Stimulated activated naive CD8-positive, alpha-beta T cell treated with anti-CD3 and anti-CD28 coated beads, Interleukin-15, amount 100 ng/mL, for 72 hours (primary cell): ENCODE results near the gene PTPRCAP.
"Not testable (repeated sequence)": the region's sequence is repeated elsewhere in the genome, so short reads cannot be mapped to it uniquely, and the experiment has no call there.

Experiments used
- ATAC-seq: fragments of 150-1000 bp; cut with Tn5 transposase; 2 replicates; pipeline ENCODE4 v1.10.0; 2021; ENCODE audit warnings: mild to moderate bottlenecking, moderate library complexity
- DNase-seq, 2 donors: peaks; one replicate each; pipeline ENCODE4 v3.0.0; 2021 to 2022
- H3K27ac Mint-ChIP-seq, 2 donors: one replicate each; pipeline ENCODE4 v1.8.0; 2022; ENCODE audit warnings: mild to moderate bottlenecking in 2 of 2, mixed read lengths in 2 of 2, moderate library complexity in 2 of 2
- H3K27me3 Mint-ChIP-seq: one replicate; pipeline ENCODE4 v1.8.0; 2022; ENCODE audit warnings: mixed read lengths
- H3K4me1 Mint-ChIP-seq: one replicate; pipeline ENCODE4 v1.8.0; 2022; ENCODE audit warnings: mild to moderate bottlenecking, mixed read lengths
- H3K4me3 Mint-ChIP-seq, 2 donors: one replicate each; pipeline ENCODE4 v1.8.0; 2022; ENCODE audit warnings: mild to moderate bottlenecking in 2 of 2, mixed read lengths in 2 of 2, moderate library complexity in 1 of 2
- H3K9me3 Mint-ChIP-seq, 2 donors: one replicate each; pipeline ENCODE4 v1.8.0; 2022; ENCODE audit warnings: mixed read lengths in 2 of 2

The PTPRCAP gene

DNA sequence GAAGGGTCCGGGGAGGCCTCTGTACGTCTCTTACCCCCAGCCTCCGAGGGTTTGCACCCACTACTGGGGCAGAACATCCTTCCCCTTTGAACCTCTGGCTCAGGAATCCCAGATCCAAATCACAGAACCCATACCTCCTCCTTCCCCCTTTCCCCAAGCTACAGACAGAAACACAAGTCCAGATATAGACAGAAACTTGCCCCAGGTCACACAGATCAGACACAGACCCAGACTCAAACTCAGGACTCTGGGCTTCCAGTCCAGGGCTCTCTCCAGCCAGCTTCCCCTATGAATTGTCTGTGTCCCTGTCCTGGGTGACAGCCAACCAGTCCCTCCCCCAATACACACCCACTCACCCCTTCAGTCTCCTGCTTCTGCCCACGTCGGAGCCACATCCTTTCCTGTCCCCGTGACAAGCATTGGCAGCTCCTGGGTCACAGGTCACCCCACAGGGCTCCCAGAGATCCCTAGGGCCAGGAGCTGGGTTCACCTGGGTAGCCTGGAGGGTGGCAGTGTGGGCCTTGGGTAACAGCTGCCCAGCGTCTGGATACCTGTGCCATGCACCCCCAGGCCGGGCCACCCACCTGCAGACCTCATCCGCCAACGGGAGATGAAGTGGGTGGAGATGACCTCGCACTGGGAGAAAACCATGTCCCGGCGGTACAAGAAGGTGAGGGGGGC lies 32.8 kb downstream of the PTPRCAP start:
- peak overlapping the region; percentile 23 to 91 for H3K27ac Mint-ChIP-seq
- DNase-seq (peak; percentile 40 to 58), ATAC-seq (no peak)
- H3K9me3 Mint-ChIP-seq, result no peaks in the 10 kb centered on the region
- peak overlapping the region; percentile 95 to 98 for H3K4me3 Mint-ChIP-seq
- peaks cover 79% of the 10 kb centered on the region for H3K4me1 Mint-ChIP-seq
- no peaks in the 10 kb centered on the region for H3K27me3 Mint-ChIP-seq

DNA sequence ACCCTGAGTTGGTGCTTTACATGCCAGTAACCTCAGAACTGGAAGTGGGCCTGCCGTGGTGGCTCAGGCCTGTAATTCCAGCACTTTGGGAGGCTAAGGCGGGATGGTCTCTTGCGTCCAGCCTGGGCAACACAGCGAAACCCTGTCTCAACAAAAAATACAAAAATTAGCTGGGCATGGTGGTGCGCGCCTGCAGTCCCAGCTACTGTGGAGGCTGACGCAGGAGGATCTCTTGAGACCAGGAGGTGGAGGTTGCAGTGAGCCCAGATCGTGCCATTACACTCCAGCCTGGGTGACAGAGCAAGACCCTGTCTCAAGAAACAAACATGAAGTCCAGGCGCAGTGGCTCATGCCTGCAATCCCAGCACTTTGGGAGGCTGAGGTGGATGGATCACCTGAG lies 34.4 kb downstream of the PTPRCAP start:
- DNase-seq, H3K27me3 Mint-ChIP-seq, H3K9me3 Mint-ChIP-seq, ATAC-seq: not testable (repeated sequence)
- Mint-ChIP-seq H3K4me3 (peak overlapping the region; percentile 95 to 98), H3K4me1 (peaks cover 78% of the 10 kb centered on the region), H3K27ac (peak overlapping the region; percentile 91 to 96)

DNA sequence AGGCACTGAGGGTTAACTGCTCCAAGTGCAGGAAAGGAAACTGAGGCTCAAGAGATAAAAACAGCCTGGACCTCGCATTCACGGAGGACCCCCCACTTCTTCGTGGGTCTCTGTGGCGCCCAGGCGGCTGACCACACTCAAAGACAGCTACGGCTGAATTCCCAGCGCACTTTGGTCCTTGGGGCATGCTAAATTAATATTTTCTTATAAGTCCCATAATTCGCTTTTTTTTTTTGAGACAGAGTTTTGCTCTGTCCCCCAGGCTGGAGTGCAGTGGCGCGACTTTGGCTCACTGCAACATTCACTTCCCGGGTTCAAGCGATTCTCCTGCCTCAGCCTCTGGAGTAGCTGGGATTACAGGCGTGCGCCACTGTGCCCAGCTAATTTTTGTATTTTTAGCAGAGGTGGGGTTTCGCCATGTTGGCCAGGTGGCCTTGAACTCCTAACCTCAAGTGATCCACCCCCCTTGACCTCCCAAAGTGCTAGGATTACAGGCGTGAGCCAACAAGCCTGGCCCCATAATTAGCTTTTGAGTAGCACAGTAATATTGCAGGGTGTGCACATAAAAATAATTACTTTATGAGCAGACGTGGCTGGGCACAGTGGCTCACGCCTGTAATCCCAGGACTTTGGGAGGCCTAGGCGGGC lies 35.2 kb downstream of the PTPRCAP start:
- Mint-ChIP-seq H3K4me3 (peak overlapping the region; percentile 64 to 95), H3K27ac (peak overlapping the region in 1 of 2 donors; percentile 48), H3K4me1 (peaks cover 78% of the 10 kb centered on the region)
- not testable (repeated sequence) for H3K9me3 Mint-ChIP-seq, ATAC-seq, H3K27me3 Mint-ChIP-seq
- peak in 1 of 2 donors; percentile 9 for DNase-seq

DNA sequence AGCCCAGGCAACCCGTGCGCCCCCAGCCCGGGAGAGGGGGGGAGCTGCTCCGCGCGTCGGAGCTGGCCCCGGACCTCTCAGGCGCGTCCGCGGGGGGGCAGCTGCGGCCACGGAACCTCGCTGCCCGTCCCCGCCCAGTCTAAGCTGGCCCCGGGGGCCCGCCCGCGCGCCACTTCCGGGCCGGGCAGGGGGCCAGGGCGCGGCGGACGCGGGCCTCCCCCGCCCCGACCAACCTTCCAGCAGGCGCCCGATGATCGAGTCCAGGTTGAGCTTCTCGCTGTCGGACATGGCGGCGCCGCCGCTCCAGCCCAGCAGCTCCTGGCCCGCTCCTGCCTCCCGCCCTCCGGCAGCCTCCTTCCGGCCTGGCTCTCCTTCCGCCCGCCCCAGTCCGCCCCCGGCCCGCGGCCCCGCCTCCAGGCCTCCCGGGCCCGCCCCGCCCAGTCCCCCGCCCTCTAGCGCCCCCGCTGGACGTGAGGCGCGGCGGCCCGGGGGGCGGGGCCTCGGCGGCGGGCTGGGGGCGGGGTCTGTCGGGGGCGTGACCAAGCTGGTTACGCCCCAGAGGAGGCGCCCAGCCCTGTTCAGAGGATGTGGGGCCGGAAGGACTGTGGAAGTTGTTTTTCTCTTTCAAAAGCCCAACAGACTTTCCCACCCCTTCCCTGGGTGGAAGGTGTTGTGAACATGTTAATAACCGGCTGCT lies 35.8 kb downstream of the PTPRCAP start, which contains the start of gene PPP1CA:
PPP1CA (minus strand) TSS at position 364 of the 697 bp plus-strand sequence; CDS start at position 288, 76 bp downstream.
- peak within 1 kb of the TSS; percentile 27 to 89 for H3K27ac Mint-ChIP-seq
- no peaks in the 10 kb centered on the region for H3K9me3 Mint-ChIP-seq
- peaks cover 78% of the 10 kb centered on the region for H3K4me1 Mint-ChIP-seq

DNA sequence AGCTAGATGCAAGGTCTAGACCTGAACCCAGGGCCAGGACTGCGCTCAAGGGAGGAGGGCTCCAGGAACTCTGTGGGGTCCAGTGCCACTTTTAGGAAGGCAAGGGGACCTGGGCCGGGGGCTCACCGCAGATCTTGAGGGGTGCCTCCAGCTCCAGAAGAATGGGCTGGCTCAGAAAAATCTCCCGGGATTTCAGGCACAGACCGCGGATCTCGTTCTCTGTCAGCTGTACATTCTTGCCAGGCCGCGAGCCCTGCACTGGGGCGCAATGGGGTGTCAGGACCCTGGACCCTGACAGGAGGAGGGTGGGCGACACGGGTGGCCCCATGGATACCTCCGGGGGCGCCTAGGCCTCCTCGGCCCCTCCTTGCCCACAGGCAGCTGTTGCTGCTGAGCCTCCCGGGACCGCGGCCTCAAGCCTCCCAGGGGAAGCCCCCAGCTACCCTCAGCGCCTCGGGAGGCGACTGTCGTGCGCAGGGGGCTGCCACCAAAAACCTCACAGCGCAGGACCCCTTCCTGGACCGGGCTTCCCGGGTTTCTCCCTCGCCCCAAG lies 36.5 kb downstream of the PTPRCAP start:
- DNase-seq (peak; percentile 21 to 47), ATAC-seq (peak; percentile 27)
- Mint-ChIP-seq H3K27ac (peak overlapping the region in 1 of 2 donors; percentile 27), H3K9me3 (no peaks in the 10 kb centered on the region), H3K4me3 (peak overlapping the region; percentile 91 to 92), H3K27me3 (no peaks in the 10 kb centered on the region), H3K4me1 (peaks cover 78% of the 10 kb centered on the region)

More for the DNA sequence above, 35.8 kb downstream of the PTPRCAP start, which contains the start of gene PPP1CA:
- Mint-ChIP-seq H3K27me3 (no peaks in the 10 kb centered on the region), H3K4me3 (peak within 1 kb of the TSS; percentile 92 to 95)
- peak; percentile 90 to 95 for DNase-seq
- peak; percentile 76 for ATAC-seq

DNA sequence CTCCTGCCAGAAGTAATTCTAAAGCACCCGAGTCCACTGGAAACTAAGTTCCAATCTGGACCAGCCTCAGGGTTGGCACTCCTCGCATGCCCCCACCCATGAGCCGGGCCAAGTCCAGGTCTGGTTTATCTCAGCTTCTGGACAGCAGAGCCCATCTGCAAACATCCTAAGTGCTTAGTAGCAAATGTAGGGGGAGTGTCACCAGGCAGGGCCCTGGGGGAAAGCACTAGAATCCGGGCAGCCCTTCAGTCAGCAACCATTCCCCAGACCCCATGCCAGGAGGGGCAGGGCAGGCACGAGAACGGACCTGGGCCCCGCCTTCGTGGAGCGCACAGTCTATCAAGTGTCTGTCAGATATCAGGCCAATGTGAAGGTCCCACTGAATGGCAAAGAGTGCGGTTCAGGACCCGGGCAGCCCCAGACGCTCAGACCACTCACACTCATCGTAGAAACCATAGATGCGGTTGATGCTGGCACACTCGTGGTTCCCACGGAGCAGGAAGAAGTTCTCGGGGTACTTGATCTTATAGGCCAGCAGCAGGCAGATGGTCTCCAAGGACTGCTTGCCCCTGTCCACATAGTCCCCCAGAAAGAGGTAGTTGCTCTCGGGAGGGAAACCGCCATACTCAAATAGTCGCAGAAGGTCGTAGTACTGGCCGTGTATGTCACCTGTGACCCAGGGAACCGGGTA lies 37.1 kb downstream of the PTPRCAP start:
- H3K27me3 Mint-ChIP-seq, result no peaks in the 10 kb centered on the region
- no peak for ATAC-seq
- H3K4me3 Mint-ChIP-seq, result peak overlapping the region; percentile 91 to 92
- peak in 1 of 2 donors; percentile 47 for DNase-seq
- H3K9me3 Mint-ChIP-seq, result no peaks in the 10 kb centered on the region
- peak overlapping the region; percentile 27 to 89 for H3K27ac Mint-ChIP-seq
- peaks cover 73% of the 10 kb centered on the region for H3K4me1 Mint-ChIP-seq

DNA sequence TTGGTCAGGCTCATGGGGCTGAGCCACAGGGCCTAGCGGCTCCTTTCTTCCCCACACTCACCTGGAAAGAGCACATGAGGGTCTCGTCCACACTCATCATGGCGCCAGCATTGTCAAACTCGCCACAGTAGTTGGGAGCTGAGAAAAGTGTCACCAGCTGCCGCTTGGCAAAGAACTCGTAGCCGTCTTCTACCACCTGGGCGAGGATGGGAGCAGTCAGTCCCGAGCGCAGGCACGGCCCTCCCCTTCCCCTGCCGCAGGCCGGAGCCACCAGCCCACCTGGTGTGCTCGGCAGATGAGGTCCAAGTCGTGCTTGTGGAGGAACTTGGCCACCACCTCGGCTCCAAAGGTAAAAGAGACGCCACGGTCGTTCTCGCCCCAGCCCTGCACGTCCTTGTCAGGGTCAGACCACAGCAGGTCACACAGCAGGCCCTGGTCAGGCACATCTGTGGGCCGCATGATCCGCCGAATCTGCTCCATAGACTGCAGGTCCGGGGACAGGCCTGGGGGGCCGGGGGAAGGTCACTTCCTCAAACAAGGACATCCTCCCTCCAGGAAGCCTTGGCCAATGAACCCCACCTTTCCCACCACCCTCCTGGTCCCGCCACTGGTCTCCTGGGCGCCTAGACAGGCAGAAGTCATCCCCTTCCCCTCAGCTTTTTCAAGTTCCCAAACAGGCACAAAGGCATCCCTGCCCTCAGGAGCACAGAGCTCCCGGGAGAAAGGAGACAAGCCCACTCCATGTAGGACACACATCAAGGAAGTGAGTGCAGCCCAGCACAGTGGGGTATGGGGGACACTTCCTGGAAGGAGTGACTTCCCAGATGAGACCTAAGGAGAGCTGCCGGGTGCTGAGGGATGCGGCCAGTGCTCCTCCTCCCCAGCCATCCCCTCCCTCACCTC lies 38.6 kb downstream of the PTPRCAP start:
- ATAC-seq (no peak), DNase-seq (peak in 1 of 2 donors; percentile 11)
- Mint-ChIP-seq H3K4me1 (peaks cover 69% of the 10 kb centered on the region), H3K4me3 (peak overlapping the region in 1 of 2 donors; percentile 52), H3K9me3 (no peaks in the 10 kb centered on the region), H3K27ac (no peak overlapping the region), H3K27me3 (no peaks in the 10 kb centered on the region)

DNA sequence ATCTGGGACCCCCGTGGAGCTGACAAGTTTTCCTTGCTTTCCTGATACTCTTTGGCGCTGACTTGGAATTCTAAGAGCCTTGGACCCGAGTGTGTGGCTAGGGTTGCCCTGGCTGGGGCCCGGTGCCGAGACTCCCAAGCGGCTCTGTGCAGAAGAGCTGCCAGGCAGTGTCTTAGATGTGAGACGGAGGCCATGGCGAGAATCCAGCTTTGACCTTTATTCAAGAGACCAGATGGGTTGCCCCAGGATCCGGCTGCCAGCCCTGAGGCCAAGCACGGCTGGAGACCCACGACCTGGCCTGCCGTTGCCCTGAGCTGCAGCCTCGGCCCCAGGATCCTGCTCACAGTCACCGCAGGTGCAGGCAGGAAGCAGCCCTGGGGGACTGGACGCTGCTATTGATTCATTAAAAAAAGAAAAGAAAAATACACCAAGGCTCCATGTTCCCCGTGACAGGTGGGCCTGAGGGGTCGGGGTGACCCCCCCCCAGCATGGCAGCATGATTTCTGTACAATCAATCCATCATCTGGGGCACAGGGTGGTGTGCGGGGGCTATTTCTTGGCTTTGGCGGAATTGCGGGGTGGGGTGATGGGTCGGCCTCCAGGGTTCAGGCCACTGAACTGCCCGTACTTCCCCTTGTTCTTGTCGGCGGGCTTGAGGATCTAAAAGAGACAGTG lies 39.4 kb downstream of the PTPRCAP start:
- Mint-ChIP-seq H3K27me3 (no peaks in the 10 kb centered on the region), H3K27ac (no peak overlapping the region), H3K4me3 (peak overlapping the region; percentile 33 to 55), H3K9me3 (no peaks in the 10 kb centered on the region), H3K4me1 (peaks cover 70% of the 10 kb centered on the region)
- ATAC-seq (no peak), DNase-seq (peak in 1 of 2 donors; percentile 9)

DNA sequence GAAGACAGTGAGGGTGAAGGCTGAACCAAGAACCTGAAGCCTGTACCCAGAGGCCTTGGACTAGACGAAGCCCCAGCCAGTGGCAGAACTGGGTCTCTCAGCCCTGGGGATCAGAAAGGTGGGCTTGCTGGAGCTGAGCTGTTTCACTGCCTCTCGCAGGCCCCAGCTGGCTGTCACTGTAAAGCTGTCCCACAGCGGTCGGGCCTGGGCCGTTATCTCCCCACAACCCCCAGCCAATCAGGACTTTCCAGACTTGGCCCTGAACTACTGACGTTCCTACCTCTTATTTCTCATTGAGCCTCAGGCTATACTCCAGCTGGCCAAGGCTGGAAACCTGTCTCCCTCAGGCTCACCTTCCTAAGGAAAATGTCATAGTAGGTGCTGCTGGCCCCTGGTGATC lies 39.9 kb downstream of the PTPRCAP start:
- Mint-ChIP-seq H3K27me3 (no peaks in the 10 kb centered on the region), H3K9me3 (no peaks in the 10 kb centered on the region), H3K4me1 (peaks cover 70% of the 10 kb centered on the region), H3K27ac (peak overlapping the region; percentile 68 to 96), H3K4me3 (peak overlapping the region; percentile 33 to 76)
- ATAC-seq (no peak), DNase-seq (peak in 1 of 2 donors; percentile 7)

DNA sequence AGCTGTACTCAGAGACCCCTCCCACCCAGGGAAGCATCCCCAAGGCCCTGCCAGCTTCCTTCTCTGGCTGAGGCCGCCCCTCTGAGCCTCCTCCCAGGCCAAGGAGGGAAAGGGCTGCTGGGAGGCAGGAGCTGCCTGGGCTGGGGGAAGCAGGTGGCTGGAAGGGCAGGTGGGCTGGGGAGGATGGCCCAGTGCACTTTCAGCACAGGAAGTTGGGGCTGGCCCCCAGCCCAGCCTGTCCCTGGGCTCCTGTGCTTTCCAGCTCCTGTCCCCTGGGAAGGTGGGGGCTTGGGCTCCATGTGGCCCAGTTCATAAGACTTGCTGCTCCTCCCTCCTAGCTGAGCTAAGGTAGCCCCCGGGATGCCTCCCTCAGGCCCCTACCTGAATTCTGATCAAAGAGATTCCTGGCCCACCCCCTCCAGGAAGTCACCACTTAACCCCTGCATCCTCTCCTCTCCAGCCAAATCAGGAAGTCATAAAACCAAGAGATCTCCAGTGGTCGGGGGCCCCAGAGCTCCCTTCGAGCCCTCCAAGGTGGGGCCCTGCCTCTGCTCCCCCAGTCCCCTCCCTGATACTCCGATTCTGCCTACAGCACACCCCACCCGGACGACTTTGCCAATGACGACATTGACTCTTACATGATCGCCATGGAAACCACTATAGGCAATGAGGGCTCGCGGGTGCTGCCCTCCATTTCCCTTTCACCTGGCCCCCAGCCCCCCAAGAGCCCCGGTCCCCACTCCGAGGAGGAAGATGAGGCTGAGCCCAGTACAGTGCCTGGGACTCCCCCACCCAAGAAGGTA lies 40.7 kb downstream of the PTPRCAP start:
- Mint-ChIP-seq H3K9me3 (no peaks in the 10 kb centered on the region), H3K27me3 (no peaks in the 10 kb centered on the region), H3K27ac (peak overlapping the region; percentile 39 to 96), H3K4me3 (peak overlapping the region; percentile 59 to 76), H3K4me1 (peaks cover 70% of the 10 kb centered on the region)
- ATAC-seq, result no peak
- peak in 1 of 2 donors; percentile 17 for DNase-seq

DNA sequence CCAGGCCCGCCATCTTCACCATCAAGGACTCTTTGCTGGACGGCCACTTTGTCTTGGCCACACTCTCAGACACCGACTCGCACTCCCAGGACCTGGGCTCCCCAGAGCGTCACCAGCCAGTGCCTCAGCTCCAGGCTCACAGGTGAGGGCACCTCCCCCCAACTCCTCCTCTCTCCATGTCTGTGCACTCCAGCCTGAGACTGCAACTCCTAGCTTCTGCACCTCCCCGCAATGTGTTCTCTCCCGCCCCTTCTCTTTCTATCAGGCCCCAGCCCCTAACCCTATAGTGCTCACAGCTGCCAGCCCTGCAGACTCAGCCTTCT lies 41.3 kb downstream of the PTPRCAP start:
- H3K27ac Mint-ChIP-seq, result peak overlapping the region in 1 of 2 donors; percentile 1
- no peak overlapping the region for H3K4me3 Mint-ChIP-seq
- H3K27me3 Mint-ChIP-seq, result no peaks in the 10 kb centered on the region
- H3K4me1 Mint-ChIP-seq, result peaks cover 73% of the 10 kb centered on the region
- ATAC-seq (no peak), DNase-seq (peak in 1 of 2 donors; percentile 13)
- H3K9me3 Mint-ChIP-seq, result no peaks in the 10 kb centered on the region

DNA sequence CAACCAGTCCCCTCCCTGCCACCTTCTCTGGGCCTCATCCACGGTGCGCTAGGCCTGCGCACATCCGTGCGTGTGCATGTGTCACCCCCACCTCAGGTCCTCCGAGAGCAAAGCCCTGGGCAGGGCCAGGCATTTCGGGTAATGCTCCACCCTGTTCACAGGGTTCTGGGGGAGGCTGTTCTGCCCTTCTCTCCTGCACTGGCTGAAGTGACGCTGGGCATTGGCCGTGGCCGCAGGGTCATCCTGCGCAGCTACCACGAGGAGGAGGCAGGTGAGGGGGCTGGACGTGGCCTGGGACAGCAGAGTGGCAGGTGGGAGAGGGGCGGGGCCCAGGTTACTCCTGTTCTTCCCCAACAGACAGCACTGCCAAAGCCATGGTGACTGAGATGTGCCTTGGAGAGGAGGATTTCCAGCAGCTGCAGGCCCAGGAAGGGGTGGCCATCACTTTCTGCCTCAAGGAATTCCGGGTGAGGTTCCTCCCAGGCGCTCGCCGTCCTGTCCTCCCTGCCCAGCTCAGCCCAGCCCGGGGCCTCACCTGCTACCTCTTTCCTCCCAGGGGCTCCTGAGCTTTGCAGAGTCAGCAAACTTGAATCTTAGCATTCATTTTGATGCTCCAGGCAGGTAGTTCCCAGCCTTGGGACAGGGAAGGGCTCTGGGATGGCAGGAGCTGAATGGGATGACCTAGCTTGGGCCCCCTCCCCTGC lies 41.8 kb downstream of the PTPRCAP start:
- Mint-ChIP-seq H3K27ac (no peak overlapping the region), H3K4me1 (peaks cover 77% of the 10 kb centered on the region), H3K27me3 (no peaks in the 10 kb centered on the region), H3K4me3 (no peak overlapping the region), H3K9me3 (no peaks in the 10 kb centered on the region)
- peak in 1 of 2 donors; percentile 11 for DNase-seq
- no peak for ATAC-seq

DNA sequence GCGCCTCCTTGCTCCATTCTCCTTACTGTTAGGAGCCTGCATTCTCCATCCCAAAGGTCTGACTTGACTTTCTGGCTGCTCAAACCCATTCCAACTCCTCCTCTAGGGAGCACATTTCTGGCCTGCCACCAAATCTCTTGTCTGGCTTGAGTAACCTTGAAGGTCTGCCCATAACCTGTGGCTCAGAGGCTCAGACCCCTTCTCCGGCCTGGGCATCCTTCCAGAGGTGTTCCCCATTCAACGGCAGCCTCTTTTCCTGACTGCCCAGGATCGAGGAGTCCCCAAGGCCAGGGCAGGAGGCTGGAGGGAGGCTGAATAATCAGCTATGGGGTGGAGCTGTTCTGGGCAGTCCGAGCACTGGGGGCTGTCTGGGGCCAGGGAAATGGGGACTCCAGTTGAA lies 43.5 kb downstream of the PTPRCAP start:
- peak overlapping the region; percentile 50 to 61 for H3K4me3 Mint-ChIP-seq
- ATAC-seq (no peak), DNase-seq (peak in 1 of 2 donors; percentile 9)
- no peaks in the 10 kb centered on the region for H3K9me3 Mint-ChIP-seq
- no peak overlapping the region for H3K27ac Mint-ChIP-seq
- peaks cover 75% of the 10 kb centered on the region for H3K4me1 Mint-ChIP-seq
- no peaks in the 10 kb centered on the region for H3K27me3 Mint-ChIP-seq
